Esophagus muscularis mucosa (tissue), 4 donors: Measurements from ENCODE around the gene NTSR1. TPM values are rescaled to one million over a fixed set of nuclear protein-coding genes. Genes with fewer than 3 reads are reported as not detected.

ENCODE experiments used
- DNase-seq: peaks from one replicate; pipeline ENCODE4 v3.0.0-alpha.2; 2017; ENCODE audit errors: extremely low spot score
- H3K27ac ChIP-seq, 4 donors: fragments of 200-600 bp; sonication (generic); replicated peaks in 1 of 4; 1 replicate in 3 of 4; 2 replicates in 1 of 4; pipeline ENCODE4 v1.5.1; 2016 to 2019; ENCODE audit warnings: mild to moderate bottlenecking in 1 of 4
- H3K27me3 ChIP-seq, 4 donors: fragments of 200-600 bp; sonication (generic); one replicate each; pipeline versions ENCODE4 v1.5.1 to v1.6.0; 2016 to 2019
- H3K36me3 ChIP-seq, 4 donors: fragments of 200-600 bp; sonication (generic); one replicate each; pipeline ENCODE4 v1.5.1; 2016 to 2019
- H3K4me1 ChIP-seq, 4 donors: fragments of 200-600 bp; sonication (generic); one replicate each; pipeline ENCODE4 v1.5.1; 2016 to 2019
- H3K4me3 ChIP-seq, 4 donors: fragments of 200-600 bp; sonication (generic); 1 replicate in 2 of 4; 2 replicates in 2 of 4; pipeline ENCODE4 v1.5.1; 2016 to 2019; ENCODE audit warnings: mild to moderate bottlenecking in 4 of 4, moderate library complexity in 1 of 4
- H3K9me3 ChIP-seq, 4 donors: fragments of 200-600 bp; sonication (generic); 1 replicate in 3 of 4; 2 replicates in 1 of 4; pipeline ENCODE4 v1.5.1; 2016 to 2019
- EP300 ChIP-seq: sonication (generic); formaldehyde crosslinking; IDR thresholded peaks from one replicate; pipeline ENCODE4 v1.6.1; 2017; ENCODE audit warnings: antibody characterized with exemption
- POLR2A ChIP-seq: fragments of 450-650 bp; IDR thresholded peaks from one replicate; pipeline ENCODE4 v1.6.1; 2017; ENCODE audit warnings: antibody characterized with exemption, moderate library complexity, mild to moderate bottlenecking, low read depth
- POLR2AphosphoS5 ChIP-seq, 2 donors: sonication (generic); formaldehyde crosslinking; IDR thresholded peaks; one replicate each; pipeline ENCODE4 v1.6.1; 2017; ENCODE audit warnings: antibody characterized with exemption in 2 of 2
- WGBS: methylation state at CpG from one replicate; pipeline ENCODE4 v1.1.5; 2018; 5-methylcytosine and 5-hydroxymethylcytosine counted together
- intact Hi-C: fragments of 100-400 bp; cut with DNase I; formaldehyde crosslinking; loops from one replicate; pipeline ENCODE4 v1.15.1; 2023
- total RNA-seq, 4 donors: library from RNA; depleted of rRNA; stranded (reverse); fragments of >200 nt; gene quantifications; one replicate each; pipeline versions ENCODE4 v1.1.0 to v1.2.1, GENCODE V29; 2016
- TF ChIP-seq, protein P1 (sequence below), 3 experiments: fragments of 200-600 bp in 2 of 3; fragments of 450-650 bp in 1 of 3; sonication (generic) in 2 of 3; IDR thresholded peaks; one replicate each; pipeline ENCODE4 v1.5.1; 2017 to 2019; ENCODE audit warnings: antibody characterized with exemption in 3 of 3, mild to moderate bottlenecking in 2 of 3, moderate library complexity in 1 of 3

NTSR1 gene
- total RNA-seq, 4 donors from 2014 or later = 0.42 to 1.6 (median 0.80) TPM

DNA sequence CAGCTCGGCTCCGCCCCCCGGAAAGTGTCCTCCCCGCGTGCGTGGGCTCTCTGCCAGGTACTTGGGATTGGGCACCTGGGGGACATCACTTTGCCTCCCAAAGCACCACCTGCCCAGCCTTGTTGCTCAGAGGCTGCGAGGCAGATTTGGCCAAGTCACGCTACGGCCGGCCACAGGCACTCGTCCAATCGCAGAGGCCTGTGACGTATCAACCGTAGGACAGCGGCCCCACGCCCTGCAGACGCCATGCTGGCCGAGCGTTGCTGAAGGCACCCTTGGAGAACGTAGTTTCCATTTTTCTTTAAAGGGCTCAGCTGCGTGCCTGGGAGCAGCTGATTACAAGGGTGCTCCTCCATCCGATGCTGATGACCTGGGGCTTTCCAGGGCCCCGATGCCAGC is 3.1 kb downstream of the NTSR1 start:
- intact Hi-C loops = no loop called here
- H3K27ac ChIP-seq = no peak overlapping the region
- no peaks in the 10 kb centered on the region for H3K36me3 ChIP-seq
- H3K9me3 ChIP-seq = no peaks in the 10 kb centered on the region
- no peak for DNase-seq
- H3K4me3 ChIP-seq = no peak overlapping the region
- 50% methylated on average over 12 of the region's 23 CpGs for WGBS
- H3K27me3 ChIP-seq = peaks cover 2 to 58% (median 34%) of the 10 kb centered on the region in 4 donors
- peaks cover 13 to 57% (median 43%) of the 10 kb centered on the region in 4 donors for H3K4me1 ChIP-seq
- TF ChIP-seq EP300 (no peak), POLR2A (no peak), POLR2AphosphoS5 (IDR thresholded peaks at IDR 0.05) (peak in 1 of 2 donors; percentile 23)
- TF ChIP-seq, protein P1, sequence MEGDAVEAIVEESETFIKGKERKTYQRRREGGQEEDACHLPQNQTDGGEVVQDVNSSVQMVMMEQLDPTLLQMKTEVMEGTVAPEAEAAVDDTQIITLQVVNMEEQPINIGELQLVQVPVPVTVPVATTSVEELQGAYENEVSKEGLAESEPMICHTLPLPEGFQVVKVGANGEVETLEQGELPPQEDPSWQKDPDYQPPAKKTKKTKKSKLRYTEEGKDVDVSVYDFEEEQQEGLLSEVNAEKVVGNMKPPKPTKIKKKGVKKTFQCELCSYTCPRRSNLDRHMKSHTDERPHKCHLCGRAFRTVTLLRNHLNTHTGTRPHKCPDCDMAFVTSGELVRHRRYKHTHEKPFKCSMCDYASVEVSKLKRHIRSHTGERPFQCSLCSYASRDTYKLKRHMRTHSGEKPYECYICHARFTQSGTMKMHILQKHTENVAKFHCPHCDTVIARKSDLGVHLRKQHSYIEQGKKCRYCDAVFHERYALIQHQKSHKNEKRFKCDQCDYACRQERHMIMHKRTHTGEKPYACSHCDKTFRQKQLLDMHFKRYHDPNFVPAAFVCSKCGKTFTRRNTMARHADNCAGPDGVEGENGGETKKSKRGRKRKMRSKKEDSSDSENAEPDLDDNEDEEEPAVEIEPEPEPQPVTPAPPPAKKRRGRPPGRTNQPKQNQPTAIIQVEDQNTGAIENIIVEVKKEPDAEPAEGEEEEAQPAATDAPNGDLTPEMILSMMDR (IDR thresholded peaks at IDR 0.05) = no peak

DNA sequence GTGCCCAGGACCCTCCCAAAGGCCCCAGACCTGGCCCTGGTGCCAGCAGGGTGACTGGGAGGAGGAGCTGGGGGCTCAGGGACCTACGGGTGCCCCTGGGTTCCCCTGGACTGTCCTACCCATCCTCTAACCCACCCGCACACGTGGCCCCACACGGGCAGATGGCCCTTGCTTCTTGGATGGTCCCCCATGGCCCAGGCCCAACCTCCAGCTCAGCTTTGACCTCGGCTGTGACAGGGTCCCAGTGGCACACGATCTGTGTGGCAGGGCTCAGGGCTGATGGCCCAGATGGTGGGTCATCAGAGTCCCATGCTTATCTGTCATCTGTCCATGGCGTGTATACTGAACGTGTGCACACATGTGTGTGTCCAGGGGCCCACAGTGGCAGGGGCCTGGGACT is 4.0 kb downstream of the NTSR1 start:
- 82% methylated on average over 4 of the region's 8 CpGs for WGBS
- Histone ChIP-seq H3K9me3 (no peaks in the 10 kb centered on the region), H3K36me3 (no peaks in the 10 kb centered on the region), H3K4me3 (no peak overlapping the region), H3K4me1 (peaks cover 13 to 57% (median 43%) of the 10 kb centered on the region in 4 donors), H3K27me3 (peaks cover 2 to 58% (median 34%) of the 10 kb centered on the region in 4 donors), H3K27ac (peak overlapping the region in 2 of 4 donors; percentile 34 to 57)
- DNase-seq = no peak
- no peak for TF ChIP-seq POLR2AphosphoS5 (IDR thresholded peaks at IDR 0.05)
- TF ChIP-seq EP300 = no peak
- TF ChIP-seq, protein P1 (IDR thresholded peaks at IDR 0.05) = no peak
- no peak for TF ChIP-seq POLR2A
- intact Hi-C loops = no loop called here

DNA sequence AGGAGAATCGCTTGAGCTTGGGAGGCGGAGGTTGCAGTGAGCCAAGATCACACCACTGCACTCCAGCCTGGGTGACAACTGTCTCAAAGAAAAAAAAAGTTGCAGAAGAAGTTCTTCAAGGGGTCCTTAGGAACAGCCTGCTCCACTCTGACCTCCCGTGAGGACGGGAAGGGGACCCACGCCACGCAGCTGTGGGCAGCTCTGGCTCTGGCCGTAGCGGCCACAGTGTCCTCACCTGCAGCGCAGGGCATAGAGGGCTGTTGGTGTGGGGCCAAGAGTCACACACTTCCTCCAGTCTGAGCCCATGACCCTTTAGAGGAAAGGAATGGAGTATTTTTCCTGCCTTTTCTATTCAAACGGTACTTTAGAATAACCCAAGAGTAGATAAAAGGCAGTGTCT is 5.4 kb downstream of the NTSR1 start:
- intact Hi-C loops = no loop called here
- Histone ChIP-seq H3K27me3 (peaks cover 0 to 56% (median 23%) of the 10 kb centered on the region in 4 donors), H3K4me1 (peaks cover 10 to 43% (median 32%) of the 10 kb centered on the region in 4 donors), H3K36me3 (no peaks in the 10 kb centered on the region), H3K4me3 (no peak overlapping the region), H3K27ac (peak overlapping the region in 2 of 4 donors; percentile 34 to 57), H3K9me3 (no peaks in the 10 kb centered on the region)
- TF ChIP-seq EP300 = no peak
- no peak for TF ChIP-seq POLR2A
- TF ChIP-seq POLR2AphosphoS5 (IDR thresholded peaks at IDR 0.05) = no peak
- TF ChIP-seq, protein P1 (IDR thresholded peaks at IDR 0.05) = no peak
- no peak for DNase-seq
- 88% methylated on average over 10 of the region's 10 CpGs for WGBS

DNA sequence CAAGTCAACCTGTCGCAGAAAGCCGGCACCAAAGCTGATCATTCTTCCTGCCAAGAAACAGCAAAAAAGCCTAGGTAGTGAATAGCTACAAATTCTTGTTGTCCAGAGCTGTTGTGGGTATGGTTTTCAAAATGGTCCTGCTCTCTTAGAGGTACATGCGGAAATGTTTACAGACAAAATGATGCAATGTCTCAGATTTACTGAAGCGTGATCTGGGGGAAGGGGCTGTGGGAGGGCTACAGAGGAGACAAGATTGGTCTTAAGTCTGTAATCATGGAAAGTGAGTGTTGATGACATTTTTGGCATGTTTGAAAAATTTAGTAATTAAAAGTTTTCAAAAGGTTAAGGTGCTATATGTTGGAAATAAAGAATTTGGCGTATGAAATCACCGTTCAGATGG is 6.2 kb downstream of the NTSR1 start:
- Histone ChIP-seq H3K36me3 (no peaks in the 10 kb centered on the region), H3K4me1 (peaks cover 8 to 35% (median 28%) of the 10 kb centered on the region in 4 donors), H3K27me3 (peaks cover 0 to 48% (median 15%) of the 10 kb centered on the region in 4 donors), H3K9me3 (peaks cover 0 to under 1% (median 0%) of the 10 kb centered on the region in 4 donors), H3K4me3 (no peak overlapping the region), H3K27ac (no peak overlapping the region)
- DNase-seq = no peak
- intact Hi-C loops = no loop called here
- no peak for TF ChIP-seq POLR2AphosphoS5 (IDR thresholded peaks at IDR 0.05)
- TF ChIP-seq POLR2A = no peak
- TF ChIP-seq, protein P1 (IDR thresholded peaks at IDR 0.05) = no peak
- no peak for TF ChIP-seq EP300
- WGBS = 93% methylated on average over 6 of the region's 6 CpGs

DNA sequence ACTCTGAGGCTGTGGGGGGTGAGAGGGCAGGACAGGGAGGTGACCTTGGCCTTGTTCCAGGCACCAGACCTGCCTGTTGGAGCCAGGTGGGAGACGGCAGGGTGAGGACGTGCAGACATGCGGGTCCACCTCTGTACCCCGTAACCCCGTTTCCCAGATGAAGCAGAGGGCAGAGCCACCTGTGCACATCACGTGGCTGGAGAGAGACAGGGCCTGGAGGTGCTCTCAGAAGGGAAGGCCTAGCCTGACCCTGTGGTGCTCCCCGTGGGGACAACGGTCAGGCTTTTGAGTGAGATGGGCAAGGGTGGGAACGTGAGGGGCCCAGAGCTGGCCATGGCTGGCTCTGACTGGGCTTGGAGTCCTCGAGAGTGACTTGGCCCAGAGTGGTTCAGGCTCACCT is 6.6 kb downstream of the NTSR1 start:
- TF ChIP-seq, protein P1 (IDR thresholded peaks at IDR 0.05) = no peak
- TF ChIP-seq POLR2A (no peak), EP300 (no peak), POLR2AphosphoS5 (IDR thresholded peaks at IDR 0.05) (no peak)
- Histone ChIP-seq H3K27ac (no peak overlapping the region), H3K36me3 (no peaks in the 10 kb centered on the region), H3K4me1 (peaks cover 8 to 34% (median 28%) of the 10 kb centered on the region in 4 donors), H3K4me3 (no peak overlapping the region), H3K27me3 (peaks cover 0 to 44% (median 11%) of the 10 kb centered on the region in 4 donors), H3K9me3 (peaks cover 0 to 4% (median under 1%) of the 10 kb centered on the region in 4 donors)
- intact Hi-C loops = no loop called here
- no peak for DNase-seq
- 75% methylated on average over 10 of the region's 10 CpGs for WGBS
